Dendritic cell treated with granulocyte-macrophage colony-stimulating factor and Interleukin-4, amounts not matched to agents 40 ng/mL and 50 ng/mL, for 4 days (primary cell): ENCODE data around the gene ATP8A2.
"Not testable (repeated sequence)": the region's sequence is repeated elsewhere in the genome, so short reads cannot be mapped to it uniquely, and the experiment has no call there.

ENCODE experiments used
- H3K27ac Mint-ChIP-seq: one replicate; pipeline ENCODE4 v1.8.0; 2022; ENCODE audit warnings: mild to moderate bottlenecking, mixed read lengths
- H3K27me3 Mint-ChIP-seq: one replicate; pipeline ENCODE4 v1.8.0; 2022; ENCODE audit warnings: mild to moderate bottlenecking, mixed read lengths
- H3K36me3 Mint-ChIP-seq: one replicate; pipeline ENCODE4 v1.8.0; 2022; ENCODE audit warnings: low read depth, mixed read lengths
- H3K4me1 Mint-ChIP-seq: one replicate; pipeline ENCODE4 v1.8.0; 2022; ENCODE audit warnings: low read depth, mixed read lengths
- H3K4me3 Mint-ChIP-seq: one replicate; pipeline ENCODE4 v1.8.0; 2022; ENCODE audit warnings: mild to moderate bottlenecking, moderate library complexity, mixed read lengths
- H3K9me3 Mint-ChIP-seq: one replicate; pipeline ENCODE4 v1.8.0; 2022; ENCODE audit warnings: mixed read lengths
- intact Hi-C: fragments of 100-400 bp; cut with micrococcal nuclease; formaldehyde crosslinking; loops from one replicate; pipeline ENCODE4 v1.15.0; 2022

Gene ATP8A2

GRCh38 chr13:26068372-26068771 is 696.6 kb downstream of the ATP8A2 start:
- intact Hi-C loops, H3K27ac Mint-ChIP-seq: not testable (repeated sequence)

GRCh38 chr13:26069642-26070041 is 697.9 kb downstream of the ATP8A2 start:
- not testable (repeated sequence) for H3K27ac Mint-ChIP-seq, H3K4me3 Mint-ChIP-seq, H3K36me3 Mint-ChIP-seq, H3K9me3 Mint-ChIP-seq, H3K4me1 Mint-ChIP-seq
- intact Hi-C loops: loop anchor here (2.0 kb wide), 1 partner anchor 495 kb away; no protein-coding TSS in a partner anchor
- peaks cover 14% of the 10 kb centered on the region for H3K27me3 Mint-ChIP-seq

More at GRCh38 chr13:26068372-26068771, 696.6 kb downstream of the ATP8A2 start:
- not testable (repeated sequence) for H3K27me3 Mint-ChIP-seq, H3K4me1 Mint-ChIP-seq, H3K4me3 Mint-ChIP-seq, H3K36me3 Mint-ChIP-seq, H3K9me3 Mint-ChIP-seq

- no peaks in the 10 kb centered on the region for H3K4me1 Mint-ChIP-seq
- peaks cover 17% of the 10 kb centered on the region for H3K27me3 Mint-ChIP-seq
- no peak overlapping the region for H3K27ac Mint-ChIP-seq
- no peak overlapping the region for H3K4me3 Mint-ChIP-seq
- H3K36me3 Mint-ChIP-seq: no peaks in the 10 kb centered on the region
- H3K9me3 Mint-ChIP-seq: no peaks in the 10 kb centered on the region
- intact Hi-C loops: loop anchor here (2.0 kb wide), 1 partner anchor 497 kb away; no protein-coding TSS in a partner anchor
Observed at GRCh38 chr13:26071691-26072090, 699.9 kb downstream of the ATP8A2 start.

- H3K4me1 Mint-ChIP-seq, H3K9me3 Mint-ChIP-seq, H3K36me3 Mint-ChIP-seq, H3K27ac Mint-ChIP-seq, H3K4me3 Mint-ChIP-seq, intact Hi-C loops: not testable (repeated sequence)
- H3K27me3 Mint-ChIP-seq: peaks cover 19% of the 10 kb centered on the region
Observed at GRCh38 chr13:26072335-26072734, 700.6 kb downstream of the ATP8A2 start.

- Mint-ChIP-seq H3K27me3 (peaks cover 17% of the 10 kb centered on the region), H3K9me3 (no peaks in the 10 kb centered on the region), H3K4me1 (no peaks in the 10 kb centered on the region), H3K36me3 (no peaks in the 10 kb centered on the region), H3K27ac (no peak overlapping the region), H3K4me3 (no peak overlapping the region)
- intact Hi-C loops: no loop called here
Observed at GRCh38 chr13:26074706-26075105, 702.9 kb downstream of the ATP8A2 start.
